NCI-H69 (cell line): ENCODE data around the gene LRPPRC.
A peak's percentile ranks its signal among the peaks of the same experiment; 100 is the strongest.

ENCODE experiments used
- DNase-seq: peaks from one replicate; lab custom pipeline; 2025; lab: John Stamatoyannopoulos, UW

Gene LRPPRC

GRCh38 chr2:43854671-43855070, 141.1 kb downstream of the LRPPRC start:
- DNase-seq: no peak

GRCh38 chr2:43853141-43854081, 142.4 kb downstream of the LRPPRC start:
- DNase-seq: no peak

GRCh38 chr2:43852196-43852730, 143.5 kb downstream of the LRPPRC start:
- DNase-seq: no peak

GRCh38 chr2:43851011-43851980, 144.5 kb downstream of the LRPPRC start:
- no peak for DNase-seq

GRCh38 chr2:43848214-43848613, 147.6 kb downstream of the LRPPRC start:
- DNase-seq: peak; percentile 6

- no peak for DNase-seq
Observed at GRCh38 chr2:43846140-43846793, 149.5 kb downstream of the LRPPRC start.

- no peak for DNase-seq
Observed at GRCh38 chr2:43845181-43845580, 150.6 kb downstream of the LRPPRC start.

GRCh38 chr2:43842866-43843226, 152.9 kb downstream of the LRPPRC start:
- no peak for DNase-seq

GRCh38 chr2:43841949-43842865, 153.6 kb downstream of the LRPPRC start:
- DNase-seq: no peak

- DNase-seq: no peak
Observed at GRCh38 chr2:43840965-43841364, 154.8 kb downstream of the LRPPRC start.

GRCh38 chr2:43839776-43840564, 155.8 kb downstream of the LRPPRC start:
- no peak for DNase-seq

GRCh38 chr2:43838560-43839267, 157.1 kb downstream of the LRPPRC start, which contains the start of the genes ABCG5 and ABCG8:
TSS of gene ABCG5 (minus strand) at chr2:43838839. CDS start at chr2:43838679, 160 bp downstream.
TSS of gene ABCG8 (plus strand) at chr2:43838971. CDS start at chr2:43839054, 83 bp downstream.
- DNase-seq: no peak

GRCh38 chr2:43837831-43838559, 157.8 kb downstream of the LRPPRC start:
- no peak for DNase-seq

- no peak for DNase-seq
Observed at GRCh38 chr2:43837033-43837432, 158.8 kb downstream of the LRPPRC start.
